ENCODE data around the gene RAP1GDS1. TPM values are rescaled to one million over a fixed set of nuclear protein-coding genes. Genes with fewer than 3 reads are reported as not detected.

RAP1GDS1 gene
- polyA plus RNA-seq, 1 of the 3 experiments (the other 2 are of a cell fraction) = 25.6 TPM

GRCh38 chr4:98249831-98250230, 11.4 kb upstream of the RAP1GDS1 start:
- Histone ChIP-seq H2AFZ (ENCODE audit: low read depth) (no peak overlapping the region), H3K9me2 (no peaks in the 10 kb centered on the region), H3F3A (replicated peaks; ENCODE audit: insufficient read depth) (no peaks in the 10 kb centered on the region), H3K9me3 (no peaks in the 10 kb centered on the region), H3K79me2 (ENCODE audit: insufficient read depth) (no peaks in the 10 kb centered on the region), H3K27me3 (ENCODE audit: insufficient read depth) (no peaks in the 10 kb centered on the region), H3K4me3 (ENCODE audit: low read depth in 2 of 2, low read length in 1 of 2) (no peak overlapping the region), H3K4me1 (ENCODE audit: control insufficient read depth in 1 of 2, insufficient read depth in 2 of 2, low read depth in 1 of 2, low read length in 1 of 2) (no peaks in the 10 kb centered on the region), H3K4me2 (no peak overlapping the region), H3K36me3 (replicated peaks in 1 of 2; ENCODE audit: control insufficient read depth in 1 of 2, insufficient read depth in 2 of 2, low read length in 1 of 2) (no peaks in the 10 kb centered on the region), H4K20me1 (ENCODE audit: insufficient read depth) (no peaks in the 10 kb centered on the region), H3K27ac (ENCODE audit: low read depth in 2 of 2, low read length in 1 of 2) (no peak overlapping the region), H3K9ac (no peak overlapping the region)
- no peak for TF ChIP-seq TAF1 (IDR thresholded peaks at IDR 0.05; ENCODE audit: borderline replicate concordance, low read depth, low read length)
- TF ChIP-seq FOXM1 (IDR thresholded peaks at IDR 0.05; ENCODE audit: low read depth) = no peak
- no peak for TF ChIP-seq TEAD4 (IDR thresholded peaks at IDR 0.05; ENCODE audit: borderline replicate concordance, insufficient read depth)
- TF ChIP-seq MXI1 (IDR thresholded peaks at IDR 0.05; ENCODE audit: low read depth, low read length) = no peak
- TF ChIP-seq RFX5 (IDR thresholded peaks at IDR 0.05; ENCODE audit: low read length) = no peak
- TF ChIP-seq MAX (IDR thresholded peaks at IDR 0.05; ENCODE audit: low read depth) = no peak
- no peak for TF ChIP-seq PBX3 (IDR thresholded peaks at IDR 0.05)
- no peak for TF ChIP-seq ZBTB33 (IDR thresholded peaks at IDR 0.05; ENCODE audit: borderline replicate concordance, low read depth)
- TF ChIP-seq EP300 (IDR thresholded peaks at IDR 0.05; ENCODE audit: borderline replicate concordance in 1 of 2, low read depth in 1 of 2, low read length in 1 of 2) = no peak
- no peak for TF ChIP-seq TCF12 (IDR thresholded peaks at IDR 0.05)
- TF ChIP-seq USF1 (IDR thresholded peaks at IDR 0.05; ENCODE audit: borderline replicate concordance, low read depth) = no peak
- no peak for TF ChIP-seq JUND (IDR thresholded peaks at IDR 0.05)
- no peak for DNase-seq
- POLR2A ChIA-PET = no interaction called here
- WGBS (ENCODE audit: low lambda C conversion rate) = 83% methylated on average over 1 of the region's 1 CpG
- CTCF ChIA-PET = no interaction called here

DNA sequence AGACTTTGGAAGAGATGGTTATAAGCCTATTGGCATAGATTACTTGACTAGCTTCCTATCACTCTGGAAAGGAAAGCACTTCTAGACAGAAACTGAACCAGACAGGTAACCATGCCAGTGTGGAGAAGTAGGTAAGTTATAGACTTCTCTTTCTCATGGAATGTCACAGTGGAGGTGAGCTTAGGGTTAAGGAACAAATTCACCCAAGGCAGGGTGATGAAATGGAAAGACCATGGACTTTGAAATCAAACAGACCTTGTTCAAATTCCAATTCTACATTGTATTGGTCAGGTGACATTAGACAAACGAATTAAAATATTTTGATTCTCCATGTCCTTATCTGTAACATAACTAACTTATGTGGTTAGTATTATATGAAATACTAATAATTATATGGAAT, 7.7 kb upstream of the RAP1GDS1 start:
- H3K4me1 ChIP-seq (ENCODE audit: control insufficient read depth in 1 of 2, insufficient read depth in 2 of 2, low read depth in 1 of 2, low read length in 1 of 2) = no peaks in the 10 kb centered on the region
- ChIA-PET CTCF (no interaction called here), POLR2A (no interaction called here)
- H3K9ac ChIP-seq = no peak overlapping the region
- DNase-seq = no peak
- 56% methylated on average over 1 of the region's 1 CpG for WGBS (ENCODE audit: low lambda C conversion rate)
- no peak overlapping the region for H2AFZ ChIP-seq (ENCODE audit: low read depth)
- no peak overlapping the region for H3K27ac ChIP-seq (ENCODE audit: low read depth in 2 of 2, low read length in 1 of 2)
- H3K4me2 ChIP-seq = no peak overlapping the region
- no peaks in the 10 kb centered on the region for H3K27me3 ChIP-seq (ENCODE audit: insufficient read depth)
- H3K9me3 ChIP-seq = no peaks in the 10 kb centered on the region
- no peaks in the 10 kb centered on the region for H3K9me2 ChIP-seq
- no peaks in the 10 kb centered on the region for H3K36me3 ChIP-seq (replicated peaks in 1 of 2; ENCODE audit: control insufficient read depth in 1 of 2, insufficient read depth in 2 of 2, low read length in 1 of 2)
- H3K79me2 ChIP-seq (ENCODE audit: insufficient read depth) = no peaks in the 10 kb centered on the region
- H3K4me3 ChIP-seq (ENCODE audit: low read depth in 2 of 2, low read length in 1 of 2) = no peak overlapping the region
- no peaks in the 10 kb centered on the region for H4K20me1 ChIP-seq (ENCODE audit: insufficient read depth)
- TF ChIP-seq MXI1 (IDR thresholded peaks at IDR 0.05; ENCODE audit: low read depth, low read length) = no peak
- TF ChIP-seq TCF12 (IDR thresholded peaks at IDR 0.05) = no peak
- TF ChIP-seq ZBTB33 (IDR thresholded peaks at IDR 0.05; ENCODE audit: borderline replicate concordance, low read depth) = no peak
- TF ChIP-seq POLR2AphosphoS5 (IDR thresholded peaks at IDR 0.05; ENCODE audit: low read depth, low read length) = no peak
- TF ChIP-seq GABPA (IDR thresholded peaks at IDR 0.05; ENCODE audit: low read depth) = no peak
- no peak for TF ChIP-seq JUND (IDR thresholded peaks at IDR 0.05)
- no peak for TF ChIP-seq EP300 (IDR thresholded peaks at IDR 0.05; ENCODE audit: borderline replicate concordance in 1 of 2, low read depth in 1 of 2, low read length in 1 of 2)
- TF ChIP-seq USF1 (IDR thresholded peaks at IDR 0.05; ENCODE audit: borderline replicate concordance, low read depth) = no peak
- TF ChIP-seq SIN3A (IDR thresholded peaks at IDR 0.05; ENCODE audit: borderline replicate concordance, low read depth, low read length) = no peak
- H3F3A ChIP-seq (replicated peaks; ENCODE audit: insufficient read depth) = no peaks in the 10 kb centered on the region
